ENCODE data around the gene MRPL4. TPM values are rescaled to one million over a fixed set of nuclear protein-coding genes. Genes with fewer than 3 reads are reported as not detected.

Gene MRPL4
- total and polyA plus RNA-seq, 2 experiments from 2014 or later: 92.0 to 171 TPM

DNA sequence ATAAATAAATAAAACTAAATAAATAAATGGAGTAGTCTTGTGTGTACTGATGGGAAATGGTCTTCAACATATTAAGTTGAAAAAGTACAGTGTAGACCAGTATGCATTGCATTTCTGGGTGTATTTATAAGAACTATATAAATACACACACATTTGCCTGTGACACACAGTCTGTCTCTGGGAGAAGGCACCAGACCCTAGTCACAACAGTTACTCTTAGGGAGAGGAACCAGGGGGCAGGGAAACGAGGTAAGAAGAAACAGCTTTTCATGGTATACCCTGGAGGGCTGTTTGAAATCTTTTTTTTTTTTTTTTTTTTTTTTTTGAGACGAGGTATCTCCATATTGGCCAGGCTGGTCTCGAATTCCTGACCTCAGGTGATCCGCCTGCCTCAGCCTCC, 18.1 kb upstream of the MRPL4 start:
- H2AFZ ChIP-seq: no peak overlapping the region
- Mint-ChIP-seq H3K4me1 (peaks cover 13% of the 10 kb centered on the region), H3K9me3 (no peaks in the 10 kb centered on the region; the same call in 2 of the 3 replicates), H3K27me3 (ENCODE audit: insufficient read depth, low read depth, poor library complexity) (peaks cover 14% of the 10 kb centered on the region), H3K4me3 (no peak overlapping the region), H3K27ac (no peak overlapping the region), H3K36me3 (ENCODE audit: low read depth) (no peaks in the 10 kb centered on the region)
- DNase-seq (ENCODE audit: low spot score) (no peak), ATAC-seq (no peak)
- no peak overlapping the region for H3K27ac ChIP-seq (ENCODE audit: low read depth)
- H3F3A ChIP-seq (replicated peaks; ENCODE audit: low read depth): peaks cover 8% of the 10 kb centered on the region
- H3K4me3 ChIP-seq: no peak overlapping the region
- no peaks in the 10 kb centered on the region for H3K36me3 ChIP-seq (ENCODE audit: insufficient read depth)
- no peaks in the 10 kb centered on the region for H3K27me3 ChIP-seq (ENCODE audit: insufficient read depth)
- TF ChIP-seq STAT1 (IDR thresholded peaks at IDR 0.05; ENCODE audit: unreplicated experiment) (no peak), ZNF331 (CRISPR knock-in tag; IDR thresholded peaks at IDR 0.05; ENCODE audit: low read depth) (no peak), EZH2phosphoT487 (IDR thresholded peaks at IDR 0.05; ENCODE audit: unreplicated experiment) (no peak)
- H3K9me2 ChIP-seq (ENCODE audit: insufficient read depth): no peaks in the 10 kb centered on the region
- 0 out of 2 replicates have a peak, but pooled peaks cover 8% of the 10 kb centered on the region for H3K79me2 ChIP-seq (replicated peaks; ENCODE audit: insufficient read depth)
- H4K20me1 ChIP-seq (replicated peaks; ENCODE audit: insufficient read depth): no peaks in the 10 kb centered on the region; the same call in 1 of the 2 replicates
- no peak overlapping the region for H3K4me2 ChIP-seq
- H3K4me1 ChIP-seq (ENCODE audit: insufficient read depth): peaks cover 3% of the 10 kb centered on the region

DNA sequence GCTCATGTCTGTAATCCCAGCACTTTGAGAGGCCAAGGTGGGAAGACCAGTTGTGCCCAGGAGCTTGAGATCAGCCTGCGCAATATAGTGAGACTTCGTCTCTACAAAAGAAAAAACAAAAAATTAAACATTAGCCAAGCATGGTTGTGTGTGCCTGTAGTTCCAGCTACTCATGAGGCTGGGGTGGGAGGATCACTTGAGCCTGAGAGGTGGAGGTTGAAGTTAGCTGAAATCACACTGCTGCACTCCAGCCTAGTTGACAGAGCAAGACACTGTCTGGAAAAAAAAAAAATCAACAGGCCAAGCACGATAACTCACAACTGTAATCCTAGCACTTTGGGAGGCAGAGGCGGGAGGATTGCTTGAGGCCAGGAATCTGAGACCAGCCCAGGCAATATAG, 17.0 kb upstream of the MRPL4 start:
- Histone ChIP-seq H3K4me3 (no peak overlapping the region), H3K36me3 (ENCODE audit: insufficient read depth) (no peaks in the 10 kb centered on the region), H2AFZ (no peak overlapping the region), H3F3A (replicated peaks; ENCODE audit: low read depth) (peaks cover 3% of the 10 kb centered on the region; the same call in 1 of the 2 replicates), H3K27me3 (ENCODE audit: insufficient read depth) (no peaks in the 10 kb centered on the region), H3K27ac (ENCODE audit: low read depth) (no peak overlapping the region), H3K4me1 (ENCODE audit: insufficient read depth) (no peaks in the 10 kb centered on the region; the same call in 1 of the 2 replicates), H3K9me2 (ENCODE audit: insufficient read depth) (no peaks in the 10 kb centered on the region), H3K4me2 (no peak overlapping the region), H4K20me1 (replicated peaks; ENCODE audit: insufficient read depth) (no peaks in the 10 kb centered on the region), H3K79me2 (replicated peaks; ENCODE audit: insufficient read depth) (no peaks in the 10 kb centered on the region)
- ATAC-seq (no peak), DNase-seq (ENCODE audit: low spot score) (no peak)
- peaks cover 8% of the 10 kb centered on the region for H3K4me1 Mint-ChIP-seq
- no peaks in the 10 kb centered on the region for H3K36me3 Mint-ChIP-seq (ENCODE audit: low read depth)
- no peak overlapping the region for H3K4me3 Mint-ChIP-seq
- H3K27me3 Mint-ChIP-seq (ENCODE audit: insufficient read depth, low read depth, poor library complexity): peaks cover 8% of the 10 kb centered on the region
- no peaks in the 10 kb centered on the region; the same call in 2 of the 3 replicates for H3K9me3 Mint-ChIP-seq
- no peak overlapping the region for H3K27ac Mint-ChIP-seq
- TF ChIP-seq CREB1 (CRISPR knock-in tag; IDR thresholded peaks at IDR 0.05; ENCODE audit: low read depth) (no peak), ZNF331 (CRISPR knock-in tag; IDR thresholded peaks at IDR 0.05; ENCODE audit: low read depth) (no peak), ZNF114 (CRISPR knock-in tag; IDR thresholded peaks at IDR 0.05) (no peak), STAT1 (IDR thresholded peaks at IDR 0.05; ENCODE audit: unreplicated experiment) (no peak), POLR2AphosphoS5 (IDR thresholded peaks at IDR 0.05; ENCODE audit: low read depth) (no peak)
- TF ChIP-seq, protein P1, sequence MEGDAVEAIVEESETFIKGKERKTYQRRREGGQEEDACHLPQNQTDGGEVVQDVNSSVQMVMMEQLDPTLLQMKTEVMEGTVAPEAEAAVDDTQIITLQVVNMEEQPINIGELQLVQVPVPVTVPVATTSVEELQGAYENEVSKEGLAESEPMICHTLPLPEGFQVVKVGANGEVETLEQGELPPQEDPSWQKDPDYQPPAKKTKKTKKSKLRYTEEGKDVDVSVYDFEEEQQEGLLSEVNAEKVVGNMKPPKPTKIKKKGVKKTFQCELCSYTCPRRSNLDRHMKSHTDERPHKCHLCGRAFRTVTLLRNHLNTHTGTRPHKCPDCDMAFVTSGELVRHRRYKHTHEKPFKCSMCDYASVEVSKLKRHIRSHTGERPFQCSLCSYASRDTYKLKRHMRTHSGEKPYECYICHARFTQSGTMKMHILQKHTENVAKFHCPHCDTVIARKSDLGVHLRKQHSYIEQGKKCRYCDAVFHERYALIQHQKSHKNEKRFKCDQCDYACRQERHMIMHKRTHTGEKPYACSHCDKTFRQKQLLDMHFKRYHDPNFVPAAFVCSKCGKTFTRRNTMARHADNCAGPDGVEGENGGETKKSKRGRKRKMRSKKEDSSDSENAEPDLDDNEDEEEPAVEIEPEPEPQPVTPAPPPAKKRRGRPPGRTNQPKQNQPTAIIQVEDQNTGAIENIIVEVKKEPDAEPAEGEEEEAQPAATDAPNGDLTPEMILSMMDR (conservative IDR thresholded peaks at IDR 0.05; ENCODE audit: low read depth in 2 of 2): no peak
- TF ChIP-seq, protein P2, sequence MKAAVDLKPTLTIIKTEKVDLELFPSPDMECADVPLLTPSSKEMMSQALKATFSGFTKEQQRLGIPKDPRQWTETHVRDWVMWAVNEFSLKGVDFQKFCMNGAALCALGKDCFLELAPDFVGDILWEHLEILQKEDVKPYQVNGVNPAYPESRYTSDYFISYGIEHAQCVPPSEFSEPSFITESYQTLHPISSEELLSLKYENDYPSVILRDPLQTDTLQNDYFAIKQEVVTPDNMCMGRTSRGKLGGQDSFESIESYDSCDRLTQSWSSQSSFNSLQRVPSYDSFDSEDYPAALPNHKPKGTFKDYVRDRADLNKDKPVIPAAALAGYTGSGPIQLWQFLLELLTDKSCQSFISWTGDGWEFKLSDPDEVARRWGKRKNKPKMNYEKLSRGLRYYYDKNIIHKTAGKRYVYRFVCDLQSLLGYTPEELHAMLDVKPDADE (IDR thresholded peaks at IDR 0.05): no peak
- TF ChIP-seq, protein P3, sequence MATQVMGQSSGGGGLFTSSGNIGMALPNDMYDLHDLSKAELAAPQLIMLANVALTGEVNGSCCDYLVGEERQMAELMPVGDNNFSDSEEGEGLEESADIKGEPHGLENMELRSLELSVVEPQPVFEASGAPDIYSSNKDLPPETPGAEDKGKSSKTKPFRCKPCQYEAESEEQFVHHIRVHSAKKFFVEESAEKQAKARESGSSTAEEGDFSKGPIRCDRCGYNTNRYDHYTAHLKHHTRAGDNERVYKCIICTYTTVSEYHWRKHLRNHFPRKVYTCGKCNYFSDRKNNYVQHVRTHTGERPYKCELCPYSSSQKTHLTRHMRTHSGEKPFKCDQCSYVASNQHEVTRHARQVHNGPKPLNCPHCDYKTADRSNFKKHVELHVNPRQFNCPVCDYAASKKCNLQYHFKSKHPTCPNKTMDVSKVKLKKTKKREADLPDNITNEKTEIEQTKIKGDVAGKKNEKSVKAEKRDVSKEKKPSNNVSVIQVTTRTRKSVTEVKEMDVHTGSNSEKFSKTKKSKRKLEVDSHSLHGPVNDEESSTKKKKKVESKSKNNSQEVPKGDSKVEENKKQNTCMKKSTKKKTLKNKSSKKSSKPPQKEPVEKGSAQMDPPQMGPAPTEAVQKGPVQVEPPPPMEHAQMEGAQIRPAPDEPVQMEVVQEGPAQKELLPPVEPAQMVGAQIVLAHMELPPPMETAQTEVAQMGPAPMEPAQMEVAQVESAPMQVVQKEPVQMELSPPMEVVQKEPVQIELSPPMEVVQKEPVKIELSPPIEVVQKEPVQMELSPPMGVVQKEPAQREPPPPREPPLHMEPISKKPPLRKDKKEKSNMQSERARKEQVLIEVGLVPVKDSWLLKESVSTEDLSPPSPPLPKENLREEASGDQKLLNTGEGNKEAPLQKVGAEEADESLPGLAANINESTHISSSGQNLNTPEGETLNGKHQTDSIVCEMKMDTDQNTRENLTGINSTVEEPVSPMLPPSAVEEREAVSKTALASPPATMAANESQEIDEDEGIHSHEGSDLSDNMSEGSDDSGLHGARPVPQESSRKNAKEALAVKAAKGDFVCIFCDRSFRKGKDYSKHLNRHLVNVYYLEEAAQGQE (IDR thresholded peaks at IDR 0.05; ENCODE audit: unreplicated experiment): no peak
